H1 (cell line): ENCODE data around the gene LOXL1. TPM values are rescaled to one million over a fixed set of nuclear protein-coding genes. Genes with fewer than 3 reads are reported as not detected.

Experiments
- CTCF ChIA-PET: fragments of 300-600 bp; sonication (Branson Sonifier 250); formaldehyde crosslinking; loops from one replicate; lab custom pipeline; 2021; ENCODE audit not compliant: partially characterized antibody; lab: Charles Lee
- POLR2A ChIA-PET: fragments of 300-600 bp; sonication (Branson Sonifier 250); formaldehyde crosslinking; loops from one replicate; lab custom pipeline; 2021; ENCODE audit warnings: inconsistent platforms; ENCODE audit not compliant: partially characterized antibody; lab: Charles Lee
- DNase-seq, 2 experiments: peaks; one replicate each; pipeline versions ENCODE4 v3.0.0 to v3.0.0-alpha.2; 2010 to 2022; ENCODE audit warnings: low spot score in 2 of 2, low read depth in 1 of 2, mixed read lengths in 1 of 2
- FAIRE-seq: peaks from 2 replicates; lab custom pipeline; 2011; peaks lifted over from hg19 to GRCh38; lab: Jason Lieb, UNC
- H2AFZ ChIP-seq: 2 replicates; pipeline ENCODE4 v1.8.1; 2012; ENCODE audit warnings: low read length, inconsistent platforms
- H2AK5ac ChIP-seq: 2 replicates; pipeline ENCODE4 v1.6.1; 2013; ENCODE audit warnings: low read depth, low read length
- H2BK120ac ChIP-seq: replicated peaks from 2 replicates; pipeline ENCODE3; 2013; ENCODE audit warnings: low read depth, low read length, inconsistent platforms
- H2BK12ac ChIP-seq: 2 replicates; pipeline ENCODE4 v1.6.1; 2013; ENCODE audit warnings: low read depth, low read length
- H2BK15ac ChIP-seq: 2 replicates; pipeline ENCODE4 v1.6.1; 2013; ENCODE audit warnings: low read length
- H2BK20ac ChIP-seq: 2 replicates; pipeline ENCODE4 v1.6.1; 2013; ENCODE audit warnings: low read length
- H2BK5ac ChIP-seq: 2 replicates; pipeline ENCODE4 v1.6.1; 2013; ENCODE audit warnings: low read depth, low read length
- H3K14ac ChIP-seq: 2 replicates; pipeline ENCODE4 v1.6.1; 2013; ENCODE audit warnings: inconsistent platforms; ENCODE audit not compliant: insufficient read length
- H3K18ac ChIP-seq: 2 replicates; pipeline ENCODE4 v1.6.1; 2013; ENCODE audit warnings: low read length; ENCODE audit errors: extremely low read depth
- H3K23ac ChIP-seq: 2 replicates; pipeline ENCODE4 v1.6.1; 2013; ENCODE audit warnings: inconsistent platforms; ENCODE audit not compliant: insufficient read length
- H3K23me2 ChIP-seq: 2 replicates; pipeline ENCODE4 v1.6.1; 2013; ENCODE audit warnings: low read depth, low read length
- H3K27ac ChIP-seq: 2 replicates; pipeline ENCODE4 v1.6.1; 2011; ENCODE audit warnings: low read depth, low read length, inconsistent platforms
- H3K27me3 ChIP-seq, 4 experiments: replicated peaks in 1 of 4; 1 replicate in 1 of 4; 2 replicates in 3 of 4; pipeline versions ENCODE4 v1.6.1 to v1.8.1; 2011 to 2013; ENCODE audit warnings: low read length in 3 of 4, mild to moderate bottlenecking in 3 of 4, inconsistent platforms in 2 of 4, mixed read lengths in 2 of 4, moderate library complexity in 1 of 4; ENCODE audit not compliant: control insufficient read depth in 3 of 4, insufficient read depth in 3 of 4; ENCODE audit errors: extremely low read depth in 1 of 4
- H3K36me3 ChIP-seq, 4 experiments: 2 replicates each; pipeline versions ENCODE4 v1.6.1 to v1.8.1; 2011 to 2013; ENCODE audit warnings: mild to moderate bottlenecking in 4 of 4, low read length in 3 of 4, moderate library complexity in 2 of 4, control low read depth in 1 of 4, inconsistent platforms in 1 of 4; ENCODE audit not compliant: insufficient read depth in 4 of 4, control insufficient read depth in 2 of 4
- H3K4ac ChIP-seq: replicated peaks from 2 replicates; pipeline ENCODE3; 2013; ENCODE audit warnings: low read length, low read depth, mixed read lengths, inconsistent platforms; ENCODE audit not compliant: insufficient read length
- H3K4me1 ChIP-seq, 4 experiments: replicated peaks in 1 of 4; 1 replicate in 1 of 4; 2 replicates in 3 of 4; pipeline versions ENCODE4 v1.6.1 to v1.8.1; 2011 to 2013; ENCODE audit warnings: low read length in 3 of 4, inconsistent platforms in 2 of 4, mixed read lengths in 1 of 4; ENCODE audit not compliant: insufficient read depth in 4 of 4, control insufficient read depth in 3 of 4
- H3K4me2 ChIP-seq, 2 experiments: 2 replicates each; pipeline versions ENCODE4 v1.6.1 to v1.8.1; 2011 to 2013; ENCODE audit warnings: low read depth in 2 of 2, low read length in 2 of 2, control low read depth in 1 of 2, inconsistent platforms in 1 of 2, mild to moderate bottlenecking in 1 of 2; ENCODE audit not compliant: insufficient read depth in 1 of 2
- H3K4me3 ChIP-seq, 4 experiments: fragments of 200-600, 300-600 bp in 1 of 4; sonication (generic), shearing (Covaris generic), sonication (Bioruptor Twin) in 1 of 4; 2 replicates each; pipeline versions ENCODE4 v1.5.1 to v1.8.1; 2011 to 2016; ENCODE audit warnings: low read length in 4 of 4, low read depth in 3 of 4, control low read depth in 2 of 4, inconsistent platforms in 2 of 4, mild to moderate bottlenecking in 2 of 4, mixed read lengths in 1 of 4, moderate library complexity in 1 of 4; ENCODE audit not compliant: insufficient read depth in 2 of 4; ENCODE audit errors: extremely low read depth in 1 of 4
- H3K56ac ChIP-seq: replicated peaks from 2 replicates; pipeline ENCODE3; 2013; ENCODE audit warnings: low read depth, mild to moderate bottlenecking, mixed read lengths, low read length, inconsistent platforms; ENCODE audit not compliant: insufficient read length
- H3K79me1 ChIP-seq: 2 replicates; pipeline ENCODE4 v1.6.1; 2013; ENCODE audit warnings: low read depth, low read length, control low read depth
- H3K79me2 ChIP-seq, 2 experiments: 2 replicates each; pipeline versions ENCODE4 v1.6.1 to v1.8.1; 2012 to 2013; ENCODE audit warnings: low read length in 2 of 2, mild to moderate bottlenecking in 2 of 2, inconsistent platforms in 1 of 2; ENCODE audit not compliant: insufficient read depth in 2 of 2, control insufficient read depth in 1 of 2
- H3K9ac ChIP-seq, 4 experiments: replicated peaks in 1 of 4; 1 replicate in 1 of 4; 2 replicates in 3 of 4; pipeline versions ENCODE4 v1.6.1 to v1.8.1; 2011 to 2013; ENCODE audit warnings: low read depth in 3 of 4, low read length in 3 of 4, control low read depth in 2 of 4, mild to moderate bottlenecking in 2 of 4, moderate library complexity in 2 of 4, inconsistent platforms in 1 of 4; ENCODE audit errors: extremely low read depth in 1 of 4
- H3K9me3 ChIP-seq, 2 experiments: 2 replicates each; pipeline versions ENCODE4 v1.6.1 to v1.8.1; 2012 to 2013; ENCODE audit warnings: mild to moderate bottlenecking in 2 of 2, moderate library complexity in 2 of 2, control low read depth in 1 of 2, inconsistent platforms in 1 of 2, low read depth in 1 of 2, low read length in 1 of 2, mixed read lengths in 1 of 2; ENCODE audit not compliant: insufficient read depth in 2 of 2
- H4K20me1 ChIP-seq, 2 experiments: replicated peaks in 1 of 2; 2 replicates each; pipeline versions ENCODE3 to v1.8.1; 2011 to 2013; ENCODE audit warnings: inconsistent platforms in 2 of 2, low read length in 2 of 2, mild to moderate bottlenecking in 1 of 2; ENCODE audit not compliant: insufficient read depth in 2 of 2, control insufficient read depth in 1 of 2
- H4K5ac ChIP-seq: 2 replicates; pipeline ENCODE4 v1.6.1; 2013; ENCODE audit warnings: low read length, low read depth, mixed read lengths, inconsistent platforms; ENCODE audit not compliant: insufficient read length
- H4K8ac ChIP-seq: 2 replicates; pipeline ENCODE4 v1.8.0; 2013; ENCODE audit warnings: mild to moderate bottlenecking, moderate library complexity, low read length, inconsistent platforms; ENCODE audit not compliant: insufficient read depth; ENCODE audit errors: extremely low read depth
- H4K91ac ChIP-seq: replicated peaks from 2 replicates; pipeline ENCODE3; 2013; ENCODE audit warnings: low read length, mixed read lengths, inconsistent platforms; ENCODE audit not compliant: insufficient read length
- BRCA1 ChIP-seq: IDR thresholded peaks from 2 replicates; pipeline ENCODE4 v1.6.1; 2012; ENCODE audit warnings: low read depth, low read length, improper control_type of control experiment
- GTF2F1 ChIP-seq: IDR thresholded peaks from 2 replicates; pipeline ENCODE4 v1.6.1; 2012; ENCODE audit warnings: low read depth, low read length, improper control_type of control experiment, borderline replicate concordance
- MAFK ChIP-seq: IDR thresholded peaks from 2 replicates; pipeline ENCODE4 v1.6.1; 2012; ENCODE audit warnings: low read depth, mild to moderate bottlenecking, improper control_type of control experiment, low read length
- RAD21 ChIP-seq, 2 experiments: IDR thresholded peaks in 1 of 2; conservative IDR thresholded peaks in 1 of 2; 2 replicates each; pipeline ENCODE4 v1.6.1; 2011; ENCODE audit warnings: low read depth in 2 of 2, low read length in 2 of 2, improper control_type of control experiment in 1 of 2, inconsistent platforms in 1 of 2, mild to moderate bottlenecking in 1 of 2, moderate library complexity in 1 of 2
- WGBS, 2 experiments: shearing (Covaris generic) in 1 of 2; methylation state at CpG; one replicate each; pipeline versions ENCODE4 v1.1.6 to v1.1.7; 2013 to 2015; ENCODE audit warnings: low lambda C conversion rate in 2 of 2, mixed read lengths in 2 of 2, inconsistent platforms in 1 of 2, low coverage in 1 of 2, missing lambda C conversion rate in 1 of 2; ENCODE audit not compliant: insufficient replicate concordance in 2 of 2, insufficient coverage in 1 of 2, insufficient read length in 1 of 2; ENCODE audit errors: extremely low coverage in 1 of 2, missing lambda C conversion rate in 1 of 2; 5-methylcytosine and 5-hydroxymethylcytosine counted together
- polyA plus RNA-seq, 7 experiments: library from polyadenylated mRNA; depleted of rRNA in 3 of 7; stranded (reverse) in 5 of 7; unstranded in 2 of 7; fragments of >200 nt in 5 of 7; fragments of 200-250 nt in 2 of 7; gene quantifications; 1 replicate in 5 of 7; 2 replicates in 1 of 7; 4 replicates in 1 of 7; pipeline versions ENCODE4 v1.2.1 to v1.2.3, GENCODE V29; 2011 to 2013; ENCODE audit warnings: missing spikeins in 2 of 7, mixed read lengths in 2 of 7
- total RNA-seq: library from RNA; stranded (reverse); fragmentation: NEBNext Ultra II Directional; extraction: Animal tissue kit (Norgen Biotek cat#: 25700); gene quantifications from 2 replicates; pipeline ENCODE4 v1.2.1, GENCODE V29; 2021
- TF ChIP-seq, protein P1 (sequence below), 3 experiments: IDR thresholded peaks; 1 replicate in 2 of 3; 2 replicates in 1 of 3; pipeline versions ENCODE4 v1.5.1 to v1.6.1; 2011; ENCODE audit warnings: low read length in 3 of 3, mild to moderate bottlenecking in 3 of 3, inconsistent platforms in 2 of 3, low read depth in 1 of 3, moderate library complexity in 1 of 3; ENCODE audit not compliant: insufficient read depth in 1 of 3; ENCODE audit errors: control extremely low read depth in 1 of 3

The LOXL1 gene
- total and polyA plus RNA-seq, 2 of the 8 experiments (the other 6 are each of a cell fraction or from before 2014, with no cell fraction given): 8.1 to 14.4 TPM

DNA sequence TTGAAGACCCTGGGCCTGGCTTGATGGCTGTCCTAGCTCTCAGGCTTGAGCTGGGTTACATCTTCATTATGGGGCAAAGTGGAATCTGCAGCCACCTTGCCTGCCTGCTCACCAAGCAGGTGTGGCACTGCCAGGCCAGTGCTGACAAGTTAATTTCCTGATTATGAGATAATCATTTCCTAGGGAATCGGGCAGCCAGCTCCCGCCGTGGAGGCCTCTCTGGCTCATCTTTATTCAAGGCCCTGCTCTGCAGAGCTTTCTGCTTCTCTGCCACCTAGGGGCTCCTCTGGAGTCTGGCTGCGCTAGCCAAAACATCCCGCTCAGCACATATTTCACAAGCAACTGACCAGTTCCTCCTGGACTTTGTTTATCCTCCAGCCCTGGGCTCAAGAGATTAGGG lies 9.9 kb downstream of the LOXL1 start:
- TF ChIP-seq MAFK: peak; percentile 60; the same call in 1 of the 2 replicates
- TF ChIP-seq BRCA1: no peak
- TF ChIP-seq GTF2F1: no peak
- peak in 1 of 2 experiments; percentile 18; a peak in 1 of 4 replicates for TF ChIP-seq RAD21 (IDR thresholded peaks at IDR 0.05 in 1 of 2, conservative IDR thresholded peaks at IDR 0.05 in 1 of 2; ENCODE audit: low read depth in 2 of 2, low read length in 2 of 2)
- TF ChIP-seq, protein P1, sequence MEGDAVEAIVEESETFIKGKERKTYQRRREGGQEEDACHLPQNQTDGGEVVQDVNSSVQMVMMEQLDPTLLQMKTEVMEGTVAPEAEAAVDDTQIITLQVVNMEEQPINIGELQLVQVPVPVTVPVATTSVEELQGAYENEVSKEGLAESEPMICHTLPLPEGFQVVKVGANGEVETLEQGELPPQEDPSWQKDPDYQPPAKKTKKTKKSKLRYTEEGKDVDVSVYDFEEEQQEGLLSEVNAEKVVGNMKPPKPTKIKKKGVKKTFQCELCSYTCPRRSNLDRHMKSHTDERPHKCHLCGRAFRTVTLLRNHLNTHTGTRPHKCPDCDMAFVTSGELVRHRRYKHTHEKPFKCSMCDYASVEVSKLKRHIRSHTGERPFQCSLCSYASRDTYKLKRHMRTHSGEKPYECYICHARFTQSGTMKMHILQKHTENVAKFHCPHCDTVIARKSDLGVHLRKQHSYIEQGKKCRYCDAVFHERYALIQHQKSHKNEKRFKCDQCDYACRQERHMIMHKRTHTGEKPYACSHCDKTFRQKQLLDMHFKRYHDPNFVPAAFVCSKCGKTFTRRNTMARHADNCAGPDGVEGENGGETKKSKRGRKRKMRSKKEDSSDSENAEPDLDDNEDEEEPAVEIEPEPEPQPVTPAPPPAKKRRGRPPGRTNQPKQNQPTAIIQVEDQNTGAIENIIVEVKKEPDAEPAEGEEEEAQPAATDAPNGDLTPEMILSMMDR (IDR thresholded peaks at IDR 0.05; ENCODE audit: control extremely low read depth in 1 of 3, insufficient read depth in 1 of 3, low read depth in 1 of 3, low read length in 3 of 3): peak in 2 of 3 experiments; percentile 9 to 18; a peak in 2 of 4 replicates
- DNase-seq: no peak
- CTCF ChIA-PET: interaction anchor here (0.7 to 5.8 kb wide), 13 partner anchors 8 to 75 kb away, joined by 3 to 31 read pairs (median 4); partner anchors contain the start of genes LOXL1 and TBC1D21

More for the DNA sequence above, 9.9 kb downstream of the LOXL1 start:
- H4K20me1 ChIP-seq: no peaks in the 10 kb centered on the region
- no peak overlapping the region for H3K4me2 ChIP-seq
- H3K79me1 ChIP-seq: no peaks in the 10 kb centered on the region
- no peak overlapping the region for H2BK20ac ChIP-seq
- H3K36me3 ChIP-seq: no peaks in the 10 kb centered on the region
- H3K56ac ChIP-seq: no peak overlapping the region
- peak overlapping the region; percentile 9; the same call in 1 of the 2 replicates for H4K8ac ChIP-seq
- H3K27me3 ChIP-seq: no peaks in the 10 kb centered on the region
- H3K23me2 ChIP-seq: no peaks in the 10 kb centered on the region
- H3K4ac ChIP-seq: no peak overlapping the region
- no peak overlapping the region for H2AFZ ChIP-seq
- FAIRE-seq: no peak
- H3K14ac ChIP-seq: no peak overlapping the region
- H3K9ac ChIP-seq: no peak overlapping the region
- no peak overlapping the region for H4K91ac ChIP-seq
- 83% methylated on average over 5 of the region's 5 CpGs; no CpG with 5 or more reads in 1 of the 2 experiments for WGBS, 2 experiments
- no peak overlapping the region for H2BK5ac ChIP-seq
- no peak overlapping the region for H3K18ac ChIP-seq
- H3K4me1 ChIP-seq: peaks cover 0 to 3% (median 2%) of the 10 kb centered on the region in 4 experiments; a peak in 4 of 7 replicates
- H2AK5ac ChIP-seq: no peak overlapping the region
- H3K79me2 ChIP-seq: no peaks in the 10 kb centered on the region
- H2BK120ac ChIP-seq: no peak overlapping the region
- no peak overlapping the region for H2BK15ac ChIP-seq
- POLR2A ChIA-PET: interaction anchor here (0.6 to 2.5 kb wide), 4 partner anchors 10 to 58 kb away, joined by 3 to 14 read pairs (median 6); partner anchors contain the start of genes LOXL1 and PML
- no peak overlapping the region for H3K23ac ChIP-seq
- no peak overlapping the region for H2BK12ac ChIP-seq
- no peak overlapping the region for H3K27ac ChIP-seq
- H4K5ac ChIP-seq: no peak overlapping the region
- no peaks in the 10 kb centered on the region for H3K9me3 ChIP-seq
- no peak overlapping the region for H3K4me3 ChIP-seq
